D721Med (cell line): ENCODE results near the gene LTN1.
"Not testable (repeated sequence)": the region's sequence is repeated elsewhere in the genome, so short reads cannot be mapped to it uniquely, and the experiment has no call there.

Experiments
- DNase-seq: peaks from one replicate; pipeline ENCODE4 v3.0.0; 2011; ENCODE audit warnings: low spot score; ENCODE audit not compliant: insufficient read length
- FAIRE-seq: peaks from 2 replicates; lab custom pipeline; 2011; peaks lifted over from hg19 to GRCh38; lab: Jason Lieb, UNC
- TF ChIP-seq, protein P1 (sequence below): IDR thresholded peaks from 2 replicates; pipeline ENCODE4 v1.5.1; 2012; ENCODE audit warnings: mild to moderate bottlenecking, control low read depth; ENCODE audit not compliant: insufficient read depth; ENCODE audit errors: missing control alignments

Gene LTN1

DNA sequence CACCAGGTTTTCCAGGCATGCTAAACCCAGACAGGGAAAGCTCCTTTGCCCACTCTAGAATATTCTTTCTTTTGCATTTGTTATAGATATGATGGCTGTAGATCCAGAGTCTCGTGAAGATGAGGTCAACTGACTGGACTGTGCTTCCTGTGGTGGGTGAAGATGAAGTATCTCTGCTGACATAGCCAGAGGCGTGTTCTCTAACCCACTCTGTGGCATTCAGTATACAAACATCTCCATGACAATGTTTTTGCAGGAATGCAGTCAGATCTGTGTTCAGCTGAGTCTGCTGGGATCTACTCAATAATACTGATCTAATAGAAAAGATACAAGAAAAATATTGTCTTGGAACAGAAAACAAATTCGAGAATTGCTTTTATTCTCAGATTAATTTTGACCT is 15.1 kb upstream of the LTN1 start:
- no peak for DNase-seq
- no peak for FAIRE-seq
- TF ChIP-seq, protein P1, sequence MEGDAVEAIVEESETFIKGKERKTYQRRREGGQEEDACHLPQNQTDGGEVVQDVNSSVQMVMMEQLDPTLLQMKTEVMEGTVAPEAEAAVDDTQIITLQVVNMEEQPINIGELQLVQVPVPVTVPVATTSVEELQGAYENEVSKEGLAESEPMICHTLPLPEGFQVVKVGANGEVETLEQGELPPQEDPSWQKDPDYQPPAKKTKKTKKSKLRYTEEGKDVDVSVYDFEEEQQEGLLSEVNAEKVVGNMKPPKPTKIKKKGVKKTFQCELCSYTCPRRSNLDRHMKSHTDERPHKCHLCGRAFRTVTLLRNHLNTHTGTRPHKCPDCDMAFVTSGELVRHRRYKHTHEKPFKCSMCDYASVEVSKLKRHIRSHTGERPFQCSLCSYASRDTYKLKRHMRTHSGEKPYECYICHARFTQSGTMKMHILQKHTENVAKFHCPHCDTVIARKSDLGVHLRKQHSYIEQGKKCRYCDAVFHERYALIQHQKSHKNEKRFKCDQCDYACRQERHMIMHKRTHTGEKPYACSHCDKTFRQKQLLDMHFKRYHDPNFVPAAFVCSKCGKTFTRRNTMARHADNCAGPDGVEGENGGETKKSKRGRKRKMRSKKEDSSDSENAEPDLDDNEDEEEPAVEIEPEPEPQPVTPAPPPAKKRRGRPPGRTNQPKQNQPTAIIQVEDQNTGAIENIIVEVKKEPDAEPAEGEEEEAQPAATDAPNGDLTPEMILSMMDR: no peak

DNA sequence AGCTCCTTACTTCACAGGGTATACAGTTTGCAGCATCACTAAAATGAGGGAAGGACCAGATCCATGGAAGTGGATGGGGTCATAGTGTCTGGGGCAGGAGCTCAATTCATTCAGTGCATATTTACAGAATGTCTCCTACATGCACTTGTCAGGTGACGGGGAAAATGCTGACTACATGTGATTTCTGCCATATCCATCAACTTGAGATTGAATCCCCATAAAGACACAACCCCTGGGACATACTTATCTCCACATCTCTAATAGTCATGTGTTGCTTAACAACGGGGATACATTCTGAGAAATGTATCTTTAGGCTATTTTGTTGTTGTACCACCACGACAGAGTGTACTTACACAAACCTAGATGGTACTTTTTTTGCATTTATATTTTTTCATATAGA is 14.5 kb upstream of the LTN1 start:
- TF ChIP-seq, protein P1: no peak
- FAIRE-seq: no peak

DNA sequence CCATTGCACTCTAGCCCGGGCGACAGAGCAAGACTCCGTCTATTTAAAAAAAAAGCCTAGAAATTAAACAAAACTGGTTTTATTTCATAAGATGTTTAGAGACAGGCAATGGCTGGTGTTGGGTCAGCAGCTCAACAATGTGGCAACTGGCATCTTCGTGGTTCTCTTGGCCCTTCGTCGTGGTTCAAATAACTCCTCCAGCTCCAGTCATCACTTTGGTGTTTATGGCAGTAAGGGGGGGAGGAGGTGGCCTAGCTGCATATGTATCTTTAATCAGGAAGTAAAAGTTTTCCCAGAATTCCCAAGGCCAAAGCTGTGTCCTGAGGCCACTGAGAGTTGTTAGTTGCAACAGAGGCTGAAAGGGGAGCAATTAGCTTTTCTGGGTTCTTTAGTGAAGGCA is 13.0 kb upstream of the LTN1 start:
- TF ChIP-seq, protein P1: no peak
- DNase-seq (no peak), FAIRE-seq (no peak)

More for the DNA sequence above, 14.5 kb upstream of the LTN1 start:
- DNase-seq: no peak

DNA sequence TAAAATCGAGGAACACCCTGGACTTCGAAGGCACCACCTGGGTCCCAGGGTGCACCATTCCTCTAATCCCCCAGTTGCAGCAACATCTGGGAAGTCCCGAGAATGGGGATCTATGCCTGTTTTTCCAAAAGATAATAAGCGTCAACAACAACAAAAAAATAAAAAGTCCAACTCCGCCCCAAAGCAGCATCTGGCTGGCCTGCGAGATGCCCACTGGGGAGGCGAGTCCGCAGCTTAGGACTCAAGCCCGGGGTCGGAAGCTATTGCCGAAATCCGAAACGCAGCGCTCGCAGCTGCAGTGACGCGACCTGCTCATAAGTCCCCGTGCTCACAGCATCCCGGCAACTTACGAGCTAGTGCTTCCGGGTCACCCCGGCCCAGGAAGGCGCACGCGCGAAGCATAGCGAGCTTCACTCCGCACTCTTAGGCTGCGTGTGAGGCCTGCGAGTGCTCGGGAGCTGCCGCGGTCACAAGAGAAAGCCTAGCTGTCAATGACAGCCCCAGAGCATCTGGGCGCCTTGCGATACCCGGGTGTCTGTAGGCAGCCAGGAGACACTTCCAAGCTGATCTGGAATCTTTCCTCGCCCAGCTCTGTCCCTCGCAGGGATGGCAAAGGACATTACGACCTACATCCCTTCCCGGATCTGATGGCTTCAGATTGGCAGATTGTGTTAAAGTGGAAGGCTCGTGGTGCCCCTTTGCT is 9.9 kb upstream of the LTN1 start:
- TF ChIP-seq, protein P1: no peak
- DNase-seq: peak; percentile 70
- peak; percentile 79 for FAIRE-seq

DNA sequence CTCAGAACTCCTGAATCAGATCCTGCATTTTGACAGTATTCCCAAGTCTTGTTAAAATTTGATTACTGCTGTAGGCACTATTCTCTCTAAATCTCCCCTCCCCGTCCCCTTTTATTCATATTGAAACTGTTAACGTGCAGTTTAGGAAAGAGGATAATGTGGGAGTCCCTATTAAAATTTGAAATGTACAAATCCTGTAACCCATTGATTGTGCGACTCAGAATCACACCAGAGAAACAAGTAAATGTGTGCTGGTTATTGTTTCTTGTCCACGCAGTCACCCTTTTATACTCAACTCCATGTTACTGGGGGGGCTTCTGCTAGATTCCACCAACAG is 584 bp upstream of the LTN1 start:
- TF ChIP-seq, protein P1: no peak
- no peak for DNase-seq
- no peak for FAIRE-seq

DNA sequence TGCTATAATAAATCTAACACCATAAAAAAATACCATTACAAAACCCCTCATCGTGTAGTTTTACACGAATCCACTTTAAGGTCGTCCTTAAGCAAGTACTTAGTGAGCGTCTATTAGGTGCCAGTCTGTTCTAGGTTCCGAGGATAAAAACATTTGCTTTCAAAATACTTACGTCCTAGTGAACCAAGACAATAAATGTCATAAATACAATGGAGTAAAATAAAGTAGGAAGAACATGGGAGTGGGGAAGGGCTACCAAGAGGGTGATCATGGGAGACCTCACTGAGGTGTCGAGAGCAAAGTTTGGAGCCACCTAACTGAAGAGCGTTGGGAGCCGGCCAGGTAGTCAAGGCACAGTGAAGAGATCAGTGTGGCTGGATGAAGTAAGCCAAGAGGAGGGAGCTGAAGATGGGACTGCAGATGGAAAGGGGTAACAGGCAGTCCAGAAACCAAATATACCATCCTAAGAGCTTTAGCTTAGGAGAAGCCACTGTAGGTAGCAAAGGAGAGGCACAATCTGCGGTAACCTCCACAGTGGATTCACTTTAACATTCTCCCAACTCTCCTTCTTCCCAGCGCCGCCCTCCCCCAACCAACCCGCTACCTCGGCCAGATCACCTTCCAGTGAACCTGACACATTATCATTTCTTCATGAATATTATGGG is 684 bp downstream of the LTN1 start:
- FAIRE-seq: no peak
- TF ChIP-seq, protein P1: no peak
- DNase-seq: no peak

DNA sequence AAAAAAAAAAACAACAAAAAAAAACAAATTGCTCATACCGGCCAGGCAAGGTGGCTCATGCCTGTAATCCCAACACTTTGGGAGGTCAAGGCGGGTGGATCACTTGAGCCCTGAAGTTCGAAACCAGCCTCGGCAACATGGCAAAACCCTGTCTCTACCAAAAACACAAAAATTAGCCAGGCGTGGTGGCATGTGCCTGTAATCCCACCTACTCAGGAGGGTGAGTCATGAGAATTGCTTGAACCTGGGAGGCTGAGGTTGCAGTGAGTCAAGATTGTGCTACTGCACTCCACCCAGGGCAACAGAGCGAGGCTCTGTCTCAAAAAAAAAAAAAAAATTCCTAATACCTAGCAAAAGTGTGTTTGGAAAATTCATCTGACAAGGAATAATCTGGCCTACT is 4.5 kb downstream of the LTN1 start:
- not testable (repeated sequence) for FAIRE-seq, DNase-seq
